Endothelial cell of umbilical vein (primary cell): ENCODE measurements around the gene ATP8A1.

ENCODE experiments used
- EZH2 ChIP-seq: IDR thresholded peaks from 2 replicates; pipeline ENCODE4 v1.6.1; 2012; ENCODE audit warnings: borderline replicate concordance, low read depth, mild to moderate bottlenecking, moderate library complexity, low read length, inconsistent platforms; ENCODE audit not compliant: severe bottlenecking
- FOS ChIP-seq: IDR thresholded peaks from 2 replicates; pipeline ENCODE4 v1.6.1; 2011; ENCODE audit warnings: mild to moderate bottlenecking, low read length, moderate library complexity, borderline replicate concordance; ENCODE audit not compliant: insufficient read depth
- POLR2A ChIP-seq: IDR thresholded peaks from 2 replicates; pipeline ENCODE4 v1.6.1; 2012; ENCODE audit warnings: low read depth, mild to moderate bottlenecking, control low read depth, low read length
- POLR2AphosphoS5 ChIP-seq: IDR thresholded peaks from 2 replicates; pipeline ENCODE4 v1.6.1; 2012; ENCODE audit warnings: low read depth, mild to moderate bottlenecking, control low read depth, low read length, moderate library complexity; ENCODE audit not compliant: insufficient read depth
- TF ChIP-seq, protein P1 (sequence below), 2 donors: IDR thresholded peaks; 1 replicate in 1 of 2; 2 replicates in 1 of 2; pipeline ENCODE4 v1.5.1; 2011; ENCODE audit warnings: low read length in 2 of 2, mild to moderate bottlenecking in 2 of 2, moderate library complexity in 2 of 2, control low read depth in 1 of 2, inconsistent platforms in 1 of 2, low read depth in 1 of 2; ENCODE audit not compliant: insufficient read depth in 1 of 2; ENCODE audit errors: extremely low read depth in 1 of 2
- TF ChIP-seq, protein P2 (sequence below): IDR thresholded peaks from 2 replicates; pipeline ENCODE4 v1.6.1; 2011; ENCODE audit not compliant: insufficient read depth, insufficient read length

DNA sequence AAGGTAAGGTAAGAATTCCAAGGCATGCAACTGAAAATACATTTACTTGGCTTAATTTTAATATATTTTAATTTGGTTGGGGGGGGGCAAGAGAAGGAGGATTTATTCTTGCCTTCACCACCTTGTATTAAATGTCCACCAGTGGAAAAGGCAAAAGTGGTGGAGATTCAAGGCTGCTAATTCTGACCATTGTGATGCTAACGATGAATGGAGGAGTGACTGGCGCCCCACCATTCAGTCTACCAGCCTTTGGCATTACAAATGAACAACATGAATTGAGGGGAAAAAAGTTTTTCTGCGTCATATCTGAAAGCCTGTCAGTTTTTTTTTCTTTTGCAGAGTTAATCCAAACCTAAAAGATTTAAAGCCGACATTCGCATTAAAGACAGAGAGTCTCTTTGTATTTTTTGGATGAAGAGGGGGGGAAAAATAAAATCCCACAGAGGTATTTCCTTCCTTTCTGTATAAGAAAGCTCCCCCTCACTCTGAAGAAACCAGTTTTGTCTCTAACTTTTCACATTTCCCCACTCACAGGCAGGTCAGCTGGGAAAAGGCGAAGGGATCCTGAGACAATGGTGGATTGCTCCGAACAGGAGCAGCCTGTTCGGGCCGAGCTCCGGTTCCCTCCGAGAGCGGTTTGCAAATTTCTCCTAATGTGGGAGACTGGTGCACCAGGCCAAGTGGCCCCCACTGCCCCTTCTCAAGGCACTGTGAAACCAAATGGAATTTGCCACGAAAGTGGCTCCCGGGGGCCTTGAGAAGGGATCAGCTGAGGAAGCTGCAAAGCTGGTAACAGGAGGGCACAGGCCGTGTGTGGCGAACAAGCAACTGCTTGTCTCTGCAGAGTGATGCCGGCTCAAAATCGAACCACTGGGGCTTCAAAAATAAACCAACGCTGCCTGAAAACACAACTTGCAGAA is 231.5 kb downstream of the ATP8A1 start:
- TF ChIP-seq, protein P1, sequence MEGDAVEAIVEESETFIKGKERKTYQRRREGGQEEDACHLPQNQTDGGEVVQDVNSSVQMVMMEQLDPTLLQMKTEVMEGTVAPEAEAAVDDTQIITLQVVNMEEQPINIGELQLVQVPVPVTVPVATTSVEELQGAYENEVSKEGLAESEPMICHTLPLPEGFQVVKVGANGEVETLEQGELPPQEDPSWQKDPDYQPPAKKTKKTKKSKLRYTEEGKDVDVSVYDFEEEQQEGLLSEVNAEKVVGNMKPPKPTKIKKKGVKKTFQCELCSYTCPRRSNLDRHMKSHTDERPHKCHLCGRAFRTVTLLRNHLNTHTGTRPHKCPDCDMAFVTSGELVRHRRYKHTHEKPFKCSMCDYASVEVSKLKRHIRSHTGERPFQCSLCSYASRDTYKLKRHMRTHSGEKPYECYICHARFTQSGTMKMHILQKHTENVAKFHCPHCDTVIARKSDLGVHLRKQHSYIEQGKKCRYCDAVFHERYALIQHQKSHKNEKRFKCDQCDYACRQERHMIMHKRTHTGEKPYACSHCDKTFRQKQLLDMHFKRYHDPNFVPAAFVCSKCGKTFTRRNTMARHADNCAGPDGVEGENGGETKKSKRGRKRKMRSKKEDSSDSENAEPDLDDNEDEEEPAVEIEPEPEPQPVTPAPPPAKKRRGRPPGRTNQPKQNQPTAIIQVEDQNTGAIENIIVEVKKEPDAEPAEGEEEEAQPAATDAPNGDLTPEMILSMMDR (IDR thresholded peaks at IDR 0.05; ENCODE audit: extremely low read depth in 1 of 2, insufficient read depth in 1 of 2, low read depth in 1 of 2, low read length in 2 of 2): no peak
- TF ChIP-seq, protein P2, sequence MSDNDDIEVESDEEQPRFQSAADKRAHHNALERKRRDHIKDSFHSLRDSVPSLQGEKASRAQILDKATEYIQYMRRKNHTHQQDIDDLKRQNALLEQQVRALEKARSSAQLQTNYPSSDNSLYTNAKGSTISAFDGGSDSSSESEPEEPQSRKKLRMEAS: no peak
- TF ChIP-seq FOS (no peak), POLR2AphosphoS5 (no peak), POLR2A (no peak), EZH2 (no peak)
